ENCODE data around the gene LHPP.

- TF ChIP-seq CTCF (IDR thresholded peaks at IDR 0.05) (no peak), EP300 (IDR thresholded peaks at IDR 0.05) (no peak)
Observed at GRCh38 chr10:124481717-124482116, 20.1 kb downstream of the LHPP start.
